ENCODE data around the gene PDILT.

GRCh38 chr16:20364051-20364450 is 40.5 kb downstream of the PDILT start:
- TF ChIP-seq CREB5 (CRISPR knock-in tag; IDR thresholded peaks at IDR 0.05) (no peak), CREB1 (IDR thresholded peaks at IDR 0.05) (no peak), CREB1 (CRISPR knock-in tag; IDR thresholded peaks at IDR 0.05) (no peak), CTCF (IDR thresholded peaks at IDR 0.05 in 2 of 3, conservative IDR thresholded peaks at IDR 0.05 in 1 of 3; ENCODE audit: insufficient read depth in 2 of 3, low read depth in 1 of 3, low read length in 3 of 3) (no peak), ARNT (IDR thresholded peaks at IDR 0.05) (no peak), PREB (CRISPR knock-in tag; IDR thresholded peaks at IDR 0.05) (no peak)
